HG03378 (cell line): ENCODE results near the gene AGO1.
A peak's percentile ranks its signal among the peaks of the same experiment; 100 is the strongest.

ENCODE experiments used
- ATAC-seq: cut with Tn5 transposase; IDR thresholded peaks from one replicate; pipeline ENCODE4 v1.9.1; 2021; ENCODE audit warnings: mild to moderate bottlenecking, moderate library complexity; ENCODE audit not compliant: unreplicated experiment

Gene AGO1

DNA sequence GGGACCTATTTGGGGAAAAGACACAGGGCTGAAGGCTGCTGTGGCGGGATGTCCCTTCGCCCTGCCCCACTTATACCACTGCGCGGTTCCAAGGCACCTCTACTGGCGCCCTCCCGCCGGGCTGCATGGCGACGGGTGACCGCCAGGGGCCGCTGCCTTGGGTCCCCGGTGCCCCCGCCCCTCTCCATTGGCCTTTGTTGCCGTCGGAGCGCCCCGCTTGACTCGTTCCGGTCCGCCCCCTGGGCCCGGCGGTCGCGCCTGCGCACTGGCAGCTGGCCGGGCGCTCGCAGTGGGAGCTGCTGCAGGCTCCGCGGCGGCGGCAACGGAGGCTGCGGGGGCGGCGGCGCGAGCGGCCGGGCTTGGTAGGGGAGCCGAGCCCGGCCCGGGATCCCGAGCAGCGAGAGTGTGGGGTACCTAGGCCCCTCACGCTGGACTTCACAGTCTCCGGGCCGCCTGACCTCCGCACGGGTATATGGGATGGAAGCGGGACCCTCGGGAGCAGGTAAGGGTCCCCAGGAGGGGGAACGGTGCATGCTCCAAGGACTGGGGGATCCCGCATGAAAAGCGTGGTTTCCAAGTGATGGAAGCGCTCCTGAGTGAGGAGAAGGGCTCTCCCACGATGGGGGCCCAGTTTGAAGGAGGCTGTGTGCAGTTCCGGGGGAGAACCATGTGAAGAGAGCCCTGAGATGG is at the start of gene AGO1:
AGO1 (plus strand) TSS at position 265 of the 690 bp plus-strand sequence; CDS start at position 478, 213 bp downstream.
- peak; percentile 57 for ATAC-seq

DNA sequence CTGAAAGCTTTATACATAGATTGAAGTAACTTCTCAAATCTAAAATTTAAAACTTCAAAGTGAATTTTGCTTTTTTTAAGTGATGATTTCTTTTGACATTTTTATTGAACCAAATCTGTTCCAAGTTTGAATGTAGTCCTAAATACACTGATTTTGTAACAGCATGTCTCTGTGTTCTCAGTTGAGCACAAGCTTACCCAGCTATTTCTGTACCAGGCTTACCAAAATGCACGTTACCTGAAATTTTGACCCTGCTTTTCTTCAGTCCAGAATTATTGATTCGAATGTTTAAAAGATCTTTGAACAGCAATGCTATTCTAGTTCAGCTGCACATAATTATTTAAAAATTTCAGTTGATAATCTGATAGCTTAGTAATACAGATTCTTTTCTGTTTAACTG is 49.6 kb upstream of the AGO1 start:
- ATAC-seq: no peak

GRCh38 chr1:35834218-35834617 is 48.8 kb upstream of the AGO1 start:
- no peak for ATAC-seq

GRCh38 chr1:35835398-35835797 is 47.6 kb upstream of the AGO1 start:
- no peak for ATAC-seq

GRCh38 chr1:35836734-35837133 is 46.3 kb upstream of the AGO1 start:
- no peak for ATAC-seq

- no peak for ATAC-seq
These were observed 44.2 kb upstream of the AGO1 start for GRCh38 chr1:35838693-35839245.

DNA sequence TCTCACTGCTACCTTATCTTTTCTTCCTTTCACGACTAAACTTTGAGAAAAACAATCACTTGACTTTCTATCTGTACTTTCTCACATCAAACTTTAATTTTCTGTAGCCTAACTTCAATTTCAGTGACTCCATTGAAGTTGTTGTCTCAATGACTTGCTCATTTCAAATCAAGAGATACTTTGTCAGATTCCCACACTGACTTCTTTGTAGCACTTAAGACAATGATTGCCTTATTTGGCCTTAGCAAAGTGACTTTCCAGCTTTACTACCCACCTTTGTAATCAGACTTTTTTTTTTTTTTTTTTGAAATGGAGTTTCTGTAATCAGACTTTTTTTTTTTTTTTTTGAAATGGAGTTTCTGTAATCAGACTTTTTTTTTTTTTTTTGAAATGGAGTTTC is 38.2 kb upstream of the AGO1 start:
- no peak for ATAC-seq

- no peak for ATAC-seq
These were observed 37.2 kb upstream of the AGO1 start for GRCh38 chr1:35845766-35846165.

GRCh38 chr1:35847935-35848565 is 35.0 kb upstream of the AGO1 start:
- ATAC-seq: no peak

GRCh38 chr1:35850051-35850450 is 33.0 kb upstream of the AGO1 start:
- ATAC-seq: no peak

DNA sequence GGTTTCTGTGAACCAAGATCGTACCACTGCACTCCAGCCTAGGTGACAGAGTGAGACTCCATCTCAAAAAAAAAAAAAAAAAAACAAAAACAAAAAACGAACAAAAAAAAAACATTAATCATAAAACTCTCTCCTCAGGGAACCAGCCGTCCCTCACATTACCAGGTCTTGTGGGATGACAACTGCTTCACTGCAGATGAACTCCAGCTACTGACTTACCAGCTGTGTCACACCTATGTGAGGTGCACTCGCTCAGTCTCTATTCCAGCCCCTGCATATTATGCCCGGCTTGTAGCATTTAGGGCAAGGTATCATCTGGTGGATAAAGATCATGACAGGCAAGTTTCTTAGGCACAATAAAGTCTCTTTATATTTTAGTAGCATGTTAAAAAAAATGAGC is 32.3 kb upstream of the AGO1 start:
- no peak for ATAC-seq

GRCh38 chr1:35851132-35851869 is 31.7 kb upstream of the AGO1 start:
- ATAC-seq: no peak

- no peak for ATAC-seq
These were observed 30.8 kb upstream of the AGO1 start for GRCh38 chr1:35852241-35852640.

- ATAC-seq: no peak
These were observed 27.9 kb upstream of the AGO1 start for GRCh38 chr1:35854989-35855700.

GRCh38 chr1:35856964-35857363 is 26.0 kb upstream of the AGO1 start:
- no peak for ATAC-seq

GRCh38 chr1:35857830-35858229 is 25.2 kb upstream of the AGO1 start:
- ATAC-seq: no peak

GRCh38 chr1:35860696-35861095 is 22.3 kb upstream of the AGO1 start:
- no peak for ATAC-seq

DNA sequence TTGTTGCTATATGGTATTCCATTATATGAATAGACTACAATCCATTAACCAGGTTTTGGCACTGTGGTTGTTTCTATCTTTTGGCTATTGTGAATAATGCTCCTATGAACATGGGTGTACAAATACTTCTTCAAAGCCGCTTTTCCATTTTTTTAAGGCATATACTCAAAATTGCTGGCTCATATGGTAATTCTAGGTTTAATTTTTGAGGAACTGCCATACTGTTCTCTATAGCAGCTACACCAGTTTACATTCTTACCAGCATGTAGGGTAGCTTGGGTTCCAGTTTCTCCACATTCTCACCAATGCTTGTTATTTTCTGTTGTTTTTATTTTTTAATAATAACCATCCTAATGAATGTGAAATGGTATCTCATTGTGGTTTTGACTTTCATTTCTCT is 19.9 kb upstream of the AGO1 start:
- no peak for ATAC-seq

DNA sequence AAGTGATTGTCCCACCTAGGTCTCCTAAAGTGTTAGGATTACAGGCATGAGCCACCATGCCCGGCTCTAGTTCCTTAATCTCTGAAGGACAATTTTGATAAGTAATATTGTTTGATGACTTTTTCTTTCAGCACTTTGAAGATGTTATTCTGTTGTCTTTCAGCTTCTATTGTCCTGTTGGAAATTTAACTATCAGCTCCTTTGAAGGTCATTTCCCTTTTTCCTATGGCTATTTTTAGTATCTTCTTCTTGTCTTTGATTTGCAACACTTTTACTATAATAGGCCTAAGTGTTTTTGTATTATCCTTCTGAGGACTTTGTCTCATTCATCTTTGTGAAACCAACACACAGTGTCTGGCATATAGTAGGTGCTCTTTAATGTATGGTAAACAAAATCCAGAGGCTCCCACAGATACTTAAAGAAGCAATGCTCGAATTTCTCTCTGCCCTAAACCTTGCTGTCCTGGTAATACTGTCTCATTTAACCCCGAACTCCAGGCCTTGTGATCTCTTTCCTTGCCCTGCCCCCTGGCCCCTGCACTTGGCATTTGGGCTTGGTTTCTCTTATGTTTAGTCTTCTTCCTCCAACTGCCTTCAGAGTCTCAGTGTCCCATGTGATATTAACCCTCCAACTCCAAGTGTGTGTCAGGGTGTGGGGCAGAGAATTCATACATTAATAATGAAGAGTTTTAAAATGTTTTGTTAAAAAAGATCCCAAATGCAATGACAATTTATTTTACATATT is 19.0 kb upstream of the AGO1 start:
- ATAC-seq: no peak

GRCh38 chr1:35864813-35865212 is 18.2 kb upstream of the AGO1 start:
- ATAC-seq: no peak
